Measurements from ENCODE around the gene GALNT7.
"Not testable (repeated sequence)": the region's sequence is repeated elsewhere in the genome, so short reads cannot be mapped to it uniquely, and the experiment has no call there.

GALNT7 gene

DNA sequence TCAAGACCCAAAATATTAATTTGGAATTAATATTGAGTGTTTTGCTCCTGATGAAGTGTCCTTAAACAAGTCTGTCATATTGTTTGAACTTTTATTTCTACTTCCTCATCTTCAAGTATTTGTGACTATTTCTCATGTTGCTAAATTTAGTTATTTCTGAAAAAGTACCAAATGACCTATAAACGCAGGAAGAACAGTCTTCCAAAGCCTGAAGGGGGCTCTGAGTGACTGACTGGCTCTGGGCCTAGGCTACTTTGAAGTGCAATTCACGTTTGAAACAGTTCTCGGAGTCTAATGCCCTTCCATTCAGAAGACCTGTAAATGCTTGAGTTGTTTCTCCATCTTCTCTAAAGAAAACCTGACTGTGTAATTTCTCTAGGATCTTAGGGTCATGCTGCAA, 26.5 kb downstream of the GALNT7 start:
- no peak for DNase-seq

DNA sequence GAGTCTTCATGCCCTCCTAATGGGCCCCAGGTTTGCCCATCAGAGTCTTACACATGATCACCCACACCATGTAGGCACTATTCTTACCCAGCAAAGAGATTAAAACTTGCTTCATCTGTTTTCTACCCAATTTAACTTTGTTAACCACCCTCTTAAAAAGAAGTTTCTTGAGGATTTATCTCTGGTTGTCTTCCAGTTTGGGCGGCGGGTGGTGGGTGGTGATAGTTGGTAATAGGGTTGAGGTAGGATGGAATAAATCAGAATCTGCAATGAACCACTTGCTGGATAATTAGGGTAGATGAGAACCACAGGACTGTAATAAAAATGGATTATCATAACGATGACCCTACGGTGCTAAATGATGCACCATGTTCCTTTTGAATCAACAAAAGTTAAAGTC, 30.9 kb downstream of the GALNT7 start:
- no peak for DNase-seq

DNA sequence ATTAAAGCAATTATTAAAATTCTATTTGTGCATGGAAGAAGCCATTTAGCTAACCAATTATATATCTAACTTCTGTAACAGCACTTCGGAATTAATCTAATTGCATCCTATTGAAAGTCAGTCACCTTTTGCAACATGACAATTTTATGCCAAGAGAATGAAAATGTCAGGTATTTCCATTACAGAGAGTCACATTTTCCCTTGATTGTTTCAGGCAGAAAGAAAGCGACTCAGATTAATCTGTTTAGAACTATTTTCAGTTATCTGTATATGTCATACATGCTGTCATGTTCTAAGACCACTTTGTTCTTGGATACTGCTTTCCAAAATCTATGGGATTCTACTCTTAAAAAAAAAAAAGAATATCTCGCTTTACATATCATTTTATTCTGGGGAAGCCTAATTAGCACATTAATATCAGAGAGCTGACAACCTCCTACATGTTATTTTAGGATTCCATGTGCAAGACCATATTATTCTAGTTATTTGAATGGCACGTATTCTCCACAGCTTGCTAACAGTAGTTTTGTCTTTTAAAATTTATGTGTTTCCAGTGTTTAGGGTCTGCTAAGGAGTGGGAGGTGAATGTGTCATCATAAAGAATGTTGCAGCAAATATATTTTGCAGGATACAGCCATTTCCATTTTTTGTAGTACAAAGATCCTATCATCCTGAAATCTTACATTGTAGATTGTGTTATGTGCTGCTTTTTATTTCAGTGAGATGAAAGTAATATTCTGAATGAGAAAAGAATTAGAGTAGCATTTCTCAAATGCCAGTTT, 31.7 kb downstream of the GALNT7 start:
- DNase-seq: no peak

DNA sequence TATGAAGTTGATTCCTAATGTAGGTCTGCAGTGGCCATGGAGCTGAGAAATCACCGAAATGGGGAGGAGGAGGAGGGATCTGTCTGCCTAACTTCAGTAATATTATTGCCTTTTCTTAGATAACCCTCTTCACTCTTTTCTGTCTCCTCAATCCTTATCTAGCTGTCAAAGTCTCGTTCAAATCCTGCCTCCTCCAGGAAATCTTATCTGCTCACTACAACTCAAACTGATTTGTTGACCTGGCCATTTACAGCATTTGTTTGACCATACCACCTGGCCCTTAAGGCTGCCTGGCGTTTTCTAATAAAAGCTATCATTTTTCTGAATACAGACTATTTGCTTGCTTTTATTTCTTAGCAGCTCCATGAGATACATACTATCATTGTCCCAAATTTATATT, 33.8 kb downstream of the GALNT7 start:
- no peak for DNase-seq

DNA sequence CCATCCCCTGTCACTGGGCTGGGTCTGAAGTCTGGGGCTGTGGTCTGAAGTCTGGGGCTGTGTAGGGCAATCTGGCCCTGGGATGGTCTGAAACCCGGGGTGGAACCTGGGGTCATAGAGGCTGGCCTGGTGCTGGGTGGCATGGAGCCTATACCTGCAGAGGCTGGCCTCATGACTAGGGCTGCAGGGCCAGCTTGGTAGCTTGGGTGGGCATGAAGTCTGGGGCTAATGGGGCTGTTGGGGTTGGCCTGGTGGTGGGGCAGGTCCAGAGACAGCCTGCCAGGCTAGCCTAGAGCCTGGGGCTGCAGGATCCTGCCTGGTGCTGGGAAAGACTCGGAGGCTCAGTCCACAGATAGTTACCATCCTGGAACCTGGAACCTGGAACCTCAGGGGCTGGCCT, 37.0 kb downstream of the GALNT7 start:
- DNase-seq: no peak

DNA sequence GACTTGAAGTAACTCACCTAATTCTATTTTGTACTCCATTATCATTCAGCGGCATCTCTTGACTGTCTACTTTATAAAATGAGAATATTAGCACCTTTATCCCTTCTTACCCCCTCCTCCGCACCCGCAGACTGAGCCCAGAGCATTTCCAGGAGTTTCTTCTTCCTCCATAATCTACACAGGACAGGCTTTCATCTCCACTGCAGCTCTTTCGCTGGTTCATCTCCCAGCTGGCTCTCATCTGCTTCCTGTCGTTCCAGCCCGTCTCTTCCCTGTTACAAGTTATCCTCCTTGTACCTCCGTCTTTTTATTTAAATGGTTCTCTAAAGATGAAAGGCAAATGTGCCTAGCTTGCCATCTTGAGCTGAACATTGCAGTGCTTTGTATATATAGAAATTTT, 39.8 kb downstream of the GALNT7 start:
- no peak for DNase-seq

DNA sequence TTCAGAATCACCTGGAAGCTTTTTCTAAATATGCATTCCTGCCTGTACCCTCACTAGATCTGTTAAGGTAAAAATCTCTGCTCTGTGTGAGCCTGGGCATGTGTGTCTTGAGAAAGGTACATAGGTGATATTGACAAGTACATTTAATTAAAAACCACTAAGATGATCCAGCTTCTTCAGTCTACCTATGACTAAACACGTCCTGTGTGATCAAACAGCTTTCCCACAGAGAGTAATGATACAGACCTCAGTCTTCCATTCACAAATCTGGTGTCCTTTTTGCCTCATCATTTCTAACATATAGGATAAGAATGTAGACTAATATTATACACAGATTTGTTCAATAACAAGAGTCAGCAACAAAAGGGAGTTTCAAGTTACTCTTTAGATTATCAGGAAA, 42.6 kb downstream of the GALNT7 start:
- no peak for DNase-seq

DNA sequence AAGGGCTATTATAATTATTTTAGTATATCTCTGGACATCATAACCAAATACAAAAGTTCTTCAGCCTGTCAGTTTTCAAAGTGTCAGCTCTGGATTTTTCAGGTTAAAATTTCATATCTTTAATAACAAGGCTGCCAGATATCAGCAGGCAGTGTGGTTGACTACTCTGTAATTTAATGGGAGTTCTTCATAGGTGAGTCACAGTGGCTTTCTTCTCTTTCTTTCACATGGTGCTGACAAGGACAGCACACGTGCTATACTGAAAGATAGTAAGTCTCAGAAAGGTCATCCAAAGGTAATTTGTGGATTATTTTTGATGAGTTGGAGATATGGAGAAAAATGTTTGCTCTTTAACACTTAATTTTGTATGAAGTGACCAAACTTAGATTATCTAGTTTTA, 43.2 kb downstream of the GALNT7 start:
- DNase-seq: no peak

DNA sequence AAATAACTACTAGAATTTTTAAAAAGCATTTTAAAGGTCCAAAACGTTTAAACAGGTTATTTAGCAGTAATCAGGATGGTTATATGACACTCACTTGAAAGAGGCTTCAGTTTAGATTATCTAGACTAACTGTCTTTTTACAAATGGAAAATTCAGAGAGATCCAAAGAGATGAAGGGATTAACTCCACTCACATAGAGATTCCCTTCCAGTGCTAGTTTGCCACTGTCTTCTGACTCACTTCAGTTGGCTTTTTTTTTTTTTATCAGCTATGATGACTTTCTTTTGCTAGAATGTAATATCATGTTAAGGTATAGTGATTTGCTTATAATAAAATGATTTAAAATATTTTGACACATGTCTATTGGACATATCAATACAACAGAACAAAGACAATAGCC, 43.8 kb downstream of the GALNT7 start:
- DNase-seq: no peak

DNA sequence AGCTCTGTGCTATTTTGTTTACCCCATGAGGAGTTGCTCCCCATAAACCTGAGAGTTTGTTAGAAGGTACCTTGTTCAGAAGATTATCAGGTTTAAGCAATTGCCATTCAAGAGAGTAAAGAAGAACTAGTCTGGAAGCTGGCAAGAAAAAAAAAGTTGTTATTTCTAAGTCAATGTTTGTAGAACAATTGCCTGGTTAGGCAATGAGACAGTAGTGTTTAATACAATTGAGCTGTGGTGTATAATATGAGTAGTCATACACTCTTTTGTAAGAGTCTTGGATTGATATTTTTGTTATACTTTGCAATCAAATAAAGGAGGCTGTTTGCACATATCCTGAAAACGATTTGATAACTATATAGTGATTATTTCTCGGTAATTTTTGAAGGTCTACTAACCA, 44.7 kb downstream of the GALNT7 start:
- no peak for DNase-seq

DNA sequence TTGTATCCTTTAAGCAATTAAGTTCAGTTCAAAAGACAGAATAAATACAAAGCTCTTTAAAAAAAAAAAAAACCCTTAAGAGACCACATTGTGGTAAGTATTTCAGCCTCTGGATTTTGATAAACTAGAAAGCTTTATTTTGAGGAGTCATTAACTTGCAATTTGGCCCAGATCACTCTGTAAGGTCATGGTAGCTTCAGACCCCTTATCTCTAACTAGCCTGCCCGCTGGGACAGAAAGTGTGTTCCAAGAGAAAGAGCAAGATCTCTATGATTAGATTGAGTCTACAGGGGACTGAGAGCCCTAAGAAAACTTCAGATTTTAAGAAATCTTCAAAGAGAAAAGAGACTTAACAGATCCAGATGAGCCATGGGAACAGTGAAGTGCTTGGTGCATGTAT, 45.6 kb downstream of the GALNT7 start:
- DNase-seq: no peak

DNA sequence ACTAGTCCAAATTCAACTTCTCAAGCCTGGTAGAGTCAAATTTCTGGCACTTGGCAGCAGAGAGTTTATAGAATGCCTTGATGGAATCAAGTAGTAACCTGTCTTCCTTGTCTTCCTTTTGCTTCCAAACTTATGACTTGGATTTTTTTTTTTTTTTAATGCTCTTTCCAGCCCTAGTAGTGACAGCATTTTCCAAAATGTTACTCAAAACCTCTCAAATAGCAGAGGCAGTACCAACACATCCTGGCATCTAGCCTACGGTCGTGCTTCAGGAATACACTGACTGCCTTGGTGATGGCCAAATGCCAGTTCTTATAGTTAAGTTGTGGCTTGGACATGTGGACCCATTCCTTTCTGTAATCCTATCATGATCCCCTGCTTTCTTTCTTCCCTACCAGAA, 46.0 kb downstream of the GALNT7 start:
- no peak for DNase-seq

DNA sequence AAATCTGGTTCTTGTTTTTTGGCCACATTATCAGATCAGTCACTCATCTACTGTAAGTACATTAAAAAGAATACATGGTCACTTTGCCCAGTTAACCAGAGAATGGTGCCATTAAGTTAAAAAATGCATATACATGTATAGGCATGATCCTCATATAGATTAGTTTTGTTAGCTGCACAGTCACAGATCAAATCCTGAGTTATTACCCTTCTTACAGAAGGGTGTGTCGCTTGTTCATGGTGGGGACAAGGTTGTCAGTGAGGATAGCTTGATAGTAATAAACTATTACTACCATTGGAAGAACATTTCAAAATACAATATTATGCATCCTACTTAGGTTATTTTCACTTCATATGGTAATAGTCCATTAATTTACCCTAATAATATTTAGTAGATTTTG, 48.5 kb downstream of the GALNT7 start:
- no peak for DNase-seq

DNA sequence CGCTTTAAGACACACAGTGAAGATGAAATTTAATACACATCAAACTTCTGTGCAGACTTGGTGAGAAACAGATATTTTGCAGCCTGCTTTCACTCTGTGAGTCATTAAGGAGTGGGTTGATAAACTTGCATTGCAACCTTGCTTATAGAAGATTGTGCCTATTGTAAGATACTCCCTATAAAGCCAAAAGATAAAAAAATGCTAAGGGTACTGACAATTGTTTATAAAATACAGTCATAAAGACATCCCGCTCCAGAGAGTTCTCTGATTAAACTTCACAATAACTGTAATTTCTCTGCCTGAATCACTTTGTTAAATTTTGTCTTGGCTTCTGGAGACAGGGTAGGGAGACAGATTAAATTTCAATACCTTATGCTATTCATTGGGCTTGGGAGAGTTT, 49.1 kb downstream of the GALNT7 start:
- DNase-seq: no peak

DNA sequence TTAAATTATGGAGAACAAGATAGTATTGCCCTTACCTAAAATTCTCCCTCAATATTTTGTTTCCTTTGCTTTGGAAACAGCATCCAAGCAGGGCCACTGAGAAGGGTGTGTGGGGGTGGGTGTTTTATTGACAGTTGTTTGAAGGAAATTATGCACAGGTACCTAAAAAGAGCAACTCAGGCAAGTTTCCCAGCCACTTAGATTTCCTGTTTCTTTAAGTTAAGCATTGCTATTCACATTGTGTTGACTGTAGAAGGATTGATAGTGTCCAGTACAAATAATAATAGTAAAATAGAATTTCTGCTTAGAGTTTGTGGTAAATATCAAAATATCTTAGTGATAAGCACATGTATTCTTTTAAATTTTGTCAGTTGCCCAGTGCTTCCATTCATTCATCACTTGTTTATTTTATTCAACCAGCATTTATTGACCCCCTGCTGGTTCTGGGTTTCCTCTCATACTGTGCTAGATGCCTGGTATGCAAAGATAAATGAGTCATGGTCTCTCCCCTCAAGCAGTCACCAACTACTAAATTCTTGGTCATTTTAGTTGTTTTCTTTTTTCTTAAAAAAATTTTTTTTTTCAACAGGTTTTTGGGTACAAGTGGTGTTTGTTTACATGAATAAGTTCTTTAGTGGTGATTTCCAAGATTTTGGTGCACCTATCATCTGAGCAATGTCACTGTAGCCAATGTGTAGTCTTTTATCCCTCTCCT, 50.0 kb downstream of the GALNT7 start:
- no peak for DNase-seq

DNA sequence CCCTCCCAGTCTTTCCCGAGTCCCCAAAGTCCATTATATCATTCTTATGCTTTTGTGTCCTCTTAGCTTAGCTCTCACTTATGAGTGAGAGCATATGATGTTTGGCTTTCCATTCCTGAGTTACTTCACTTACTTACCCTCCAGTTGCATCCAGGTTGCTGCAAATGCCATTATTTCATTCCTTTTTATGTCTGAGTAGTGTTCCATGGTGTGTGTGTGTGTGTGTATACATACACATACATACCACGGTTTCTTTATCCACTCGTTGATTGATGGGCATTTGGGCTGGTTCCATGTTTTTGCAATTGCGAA, 50.5 kb downstream of the GALNT7 start:
- not testable (repeated sequence) for DNase-seq

DNA sequence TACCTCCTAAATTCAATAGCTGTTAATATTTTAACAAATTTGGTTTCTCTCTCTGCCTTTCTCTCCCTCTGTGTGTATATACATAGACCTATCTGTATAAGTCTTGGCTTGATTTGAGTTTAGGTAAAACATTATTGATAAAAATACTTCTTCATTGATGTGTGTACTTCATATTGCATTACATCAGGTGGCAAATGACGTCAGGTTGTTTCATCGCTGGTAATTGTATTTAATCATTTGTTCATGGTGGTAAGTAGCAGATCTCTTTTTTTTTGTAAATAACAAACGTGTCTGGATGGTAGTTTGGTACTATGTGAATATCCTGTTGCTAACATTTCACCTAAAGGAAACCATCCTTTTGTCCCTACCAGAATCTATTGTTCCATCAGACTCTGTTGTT, 55.1 kb downstream of the GALNT7 start:
- no peak for DNase-seq

DNA sequence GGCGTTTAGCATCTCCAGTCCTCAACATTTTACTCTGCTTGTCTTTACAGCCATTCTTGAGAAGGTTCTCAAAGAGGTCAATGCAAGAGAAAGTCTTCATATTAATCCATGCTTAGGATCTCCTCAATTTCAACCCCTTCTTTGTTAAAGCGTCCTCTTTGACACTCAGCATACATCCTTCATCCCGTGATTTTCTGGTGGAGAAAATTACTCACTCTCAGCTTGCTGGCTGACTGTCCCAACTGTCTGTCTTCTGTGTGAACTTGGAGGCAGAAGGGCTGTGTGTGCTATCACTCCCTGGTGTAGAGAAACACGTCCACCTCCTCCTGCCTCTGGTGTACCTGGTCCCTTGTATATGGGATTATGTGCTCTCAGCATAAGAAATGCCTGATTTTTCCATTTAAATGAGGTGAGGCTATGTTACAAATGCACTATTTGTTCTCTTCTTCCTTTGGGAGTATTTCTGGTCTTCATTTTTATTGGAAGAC, 57.8 kb downstream of the GALNT7 start:
- DNase-seq: no peak

DNA sequence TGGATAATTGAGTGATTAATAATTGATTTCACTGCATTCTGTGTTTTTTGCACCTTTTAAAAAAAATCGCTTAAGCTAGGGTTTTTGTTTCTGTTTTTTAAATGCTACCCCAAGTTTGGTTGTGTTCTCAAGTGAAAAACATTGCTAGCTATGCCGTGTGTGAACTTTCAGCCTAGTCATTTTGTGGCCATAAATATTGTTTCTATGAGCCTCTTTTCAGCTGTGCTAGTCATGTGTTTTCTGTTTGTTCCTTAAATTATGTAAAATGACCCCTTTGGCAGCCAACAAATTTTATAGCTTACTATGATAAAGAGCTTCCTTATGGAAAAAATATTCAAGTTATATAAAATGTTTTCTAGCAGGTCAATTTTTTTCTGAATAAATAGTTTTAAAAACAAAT, 59.1 kb downstream of the GALNT7 start:
- peak in 1 of 2 experiments; percentile 5 for DNase-seq

DNA sequence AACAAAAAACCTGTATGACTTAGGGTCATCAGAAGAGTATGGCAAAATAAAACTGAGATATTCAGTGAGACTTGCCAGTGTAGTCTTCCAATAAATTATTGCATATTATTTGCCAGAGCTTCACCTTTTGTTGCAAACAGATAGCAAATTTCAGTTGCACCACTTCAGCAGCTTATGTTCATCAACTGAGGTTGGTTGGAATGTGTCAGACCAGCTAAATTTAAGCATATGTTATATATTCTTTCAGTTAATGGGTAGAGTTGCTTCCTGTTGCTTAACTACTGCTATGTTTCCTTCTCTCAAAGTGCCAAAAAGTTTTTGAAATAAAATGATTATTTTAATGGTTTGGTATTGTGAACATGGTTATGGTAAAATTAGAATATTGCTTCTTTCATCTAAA, 61.5 kb downstream of the GALNT7 start:
- no peak for DNase-seq

DNA sequence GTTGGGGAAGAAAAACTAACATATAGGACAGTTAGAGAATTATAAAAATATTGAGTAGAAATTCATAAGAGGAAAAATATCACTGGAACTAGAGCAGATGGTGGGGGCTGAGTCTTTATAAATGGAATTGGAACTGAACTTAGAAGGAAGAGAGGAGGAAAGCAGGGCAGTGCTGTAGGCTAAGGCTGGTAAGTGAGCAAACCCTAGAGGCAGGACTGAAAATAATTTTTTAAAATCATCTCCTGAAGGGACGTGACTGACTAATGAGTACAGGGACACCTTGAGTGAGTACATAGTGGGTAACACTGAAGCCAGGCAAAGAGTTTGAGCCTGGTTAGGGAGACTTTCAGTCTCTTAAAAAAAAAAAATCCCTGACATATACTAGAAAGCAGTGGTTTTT, 63.3 kb downstream of the GALNT7 start:
- DNase-seq: peak in 1 of 2 experiments; percentile 5

DNA sequence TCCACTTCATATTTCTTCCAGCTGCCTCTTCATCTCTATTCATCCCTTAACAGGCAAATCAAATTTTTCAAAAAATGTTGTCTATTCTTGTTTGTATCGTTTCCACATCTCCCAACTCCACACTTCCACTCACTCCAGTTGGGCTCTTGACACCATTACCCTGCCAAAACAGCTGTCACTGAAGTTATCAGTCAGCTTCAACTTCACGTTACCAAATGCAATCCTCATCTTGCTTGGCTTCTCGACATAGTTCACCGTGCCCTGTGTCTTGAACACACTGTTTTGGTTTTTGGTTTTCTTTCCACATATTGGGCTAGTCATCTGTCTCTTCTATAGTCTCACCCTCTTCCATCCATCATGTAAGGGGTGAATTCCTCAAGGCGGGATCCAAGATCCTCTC, 65.2 kb downstream of the GALNT7 start:
- DNase-seq: no peak

DNA sequence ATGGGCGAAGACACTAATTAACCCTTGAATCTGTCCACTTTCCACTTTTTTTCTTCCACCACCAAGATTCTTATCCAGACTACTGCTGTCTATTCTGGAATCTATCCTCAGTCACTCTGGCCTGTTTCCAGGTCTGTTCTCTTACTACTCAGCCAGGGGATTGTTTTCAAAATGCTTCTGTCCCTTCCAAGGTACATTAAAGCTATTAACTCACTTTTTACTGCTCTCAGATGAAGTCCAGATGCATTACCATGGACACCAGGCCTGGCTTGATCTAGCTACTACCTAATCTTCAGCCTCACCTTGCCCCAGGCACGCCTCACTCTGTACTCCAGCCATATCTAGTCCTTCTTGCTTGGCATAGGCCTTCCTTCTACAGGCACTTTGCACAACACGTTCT, 66.4 kb downstream of the GALNT7 start:
- DNase-seq: no peak

DNA sequence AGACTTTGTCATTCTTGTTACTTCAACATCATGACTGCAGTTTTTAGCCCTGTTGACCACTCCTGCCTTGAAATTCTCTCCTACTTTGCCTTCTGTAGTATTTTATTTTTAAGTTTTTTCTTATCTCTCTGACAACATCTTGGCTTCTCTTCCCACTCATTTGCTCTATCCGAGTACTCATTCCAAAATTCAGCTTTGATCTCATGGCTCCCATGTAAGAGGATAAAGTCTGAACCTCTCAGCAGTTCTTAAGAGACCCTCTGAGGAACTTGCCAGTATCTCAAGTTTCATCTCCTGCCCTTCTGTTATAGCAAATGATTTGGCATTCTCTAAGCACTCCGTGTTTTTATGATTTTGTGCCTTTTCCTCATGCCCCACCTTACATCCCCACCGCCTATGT, 67.7 kb downstream of the GALNT7 start:
- DNase-seq: no peak

DNA sequence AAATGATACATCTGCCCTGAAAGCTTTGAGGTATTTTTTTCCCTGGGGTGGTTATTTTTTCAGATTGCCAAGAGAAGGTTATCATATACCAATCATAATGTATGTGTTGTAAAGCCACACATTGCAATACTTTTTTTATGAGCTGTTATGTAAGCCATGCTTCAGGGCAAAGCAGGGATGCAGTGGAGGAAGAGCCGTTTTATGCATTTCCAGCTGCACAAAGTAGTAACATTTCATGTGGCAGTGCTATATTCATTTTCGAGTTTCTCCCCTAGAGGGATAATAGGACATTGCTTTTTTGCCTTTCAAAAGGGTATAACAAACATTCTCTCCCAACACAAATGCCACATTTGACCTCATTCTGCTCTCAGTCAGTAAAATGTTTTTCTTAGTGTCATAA, 68.5 kb downstream of the GALNT7 start:
- peak in 1 of 2 experiments; percentile 5 for DNase-seq
